GOT3 (cell line): Measurements from ENCODE around the gene ADK.

Source experiments
- DNase-seq: peaks from one replicate; lab custom pipeline; 2025; ENCODE audit warnings: mixed read lengths; lab: John Stamatoyannopoulos, UW

Gene ADK

DNA sequence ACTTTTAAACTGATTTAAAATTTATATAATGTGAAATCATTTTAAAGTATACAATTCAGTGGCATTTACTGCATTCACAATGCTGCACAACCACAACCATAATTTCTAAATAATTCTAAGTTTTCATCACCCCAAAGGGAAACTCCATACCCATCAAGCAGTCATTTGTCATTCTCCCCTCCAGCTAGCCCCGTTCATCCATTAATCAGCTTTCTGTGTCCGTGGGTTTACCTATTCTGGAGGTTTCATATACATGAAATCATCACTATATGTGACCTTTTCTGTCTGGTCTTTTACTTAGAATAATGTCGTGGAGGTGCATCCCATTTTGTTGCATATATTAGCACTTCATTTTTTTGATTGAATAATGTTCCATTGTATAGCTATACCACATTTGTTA is 214.1 kb downstream of the ADK start:
- no peak for DNase-seq

DNA sequence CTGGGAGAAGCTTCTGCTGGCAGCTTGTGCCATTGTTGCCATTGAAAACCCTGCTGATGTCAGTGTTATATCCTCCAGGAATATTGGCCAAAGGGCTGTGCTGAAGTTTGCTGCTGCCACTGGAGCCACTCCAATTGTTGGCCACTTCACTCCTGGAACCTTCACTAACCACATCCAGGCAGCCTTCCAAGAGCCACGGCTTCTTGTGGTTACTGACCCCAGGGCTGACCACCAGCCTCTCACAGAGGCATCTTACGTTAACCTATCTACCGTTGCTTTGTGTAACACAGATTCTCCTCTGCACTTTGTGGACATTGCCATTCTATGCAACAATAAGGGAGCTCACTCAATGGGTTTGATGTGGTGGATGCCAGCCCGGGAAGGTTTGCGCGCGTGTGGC is 220.7 kb downstream of the ADK start:
- no peak for DNase-seq

DNA sequence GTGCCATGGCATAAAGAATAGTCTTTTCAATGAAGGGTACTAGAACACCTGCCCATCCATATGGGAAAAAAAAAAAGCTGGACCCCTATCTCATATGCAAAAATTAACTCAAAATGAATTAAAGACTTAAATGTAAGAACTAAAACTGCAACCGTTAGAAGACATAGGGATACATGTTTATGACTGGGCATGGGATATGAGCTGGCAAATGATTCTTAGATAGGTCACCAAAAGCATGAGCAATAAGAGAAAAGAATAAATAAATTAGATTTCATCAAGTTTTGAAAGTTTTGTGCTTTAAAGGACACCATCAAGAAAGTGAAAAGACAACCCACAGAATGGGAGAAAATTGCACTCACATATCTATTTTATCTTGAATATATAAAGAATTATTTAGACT is 222.0 kb downstream of the ADK start:
- DNase-seq: no peak

DNA sequence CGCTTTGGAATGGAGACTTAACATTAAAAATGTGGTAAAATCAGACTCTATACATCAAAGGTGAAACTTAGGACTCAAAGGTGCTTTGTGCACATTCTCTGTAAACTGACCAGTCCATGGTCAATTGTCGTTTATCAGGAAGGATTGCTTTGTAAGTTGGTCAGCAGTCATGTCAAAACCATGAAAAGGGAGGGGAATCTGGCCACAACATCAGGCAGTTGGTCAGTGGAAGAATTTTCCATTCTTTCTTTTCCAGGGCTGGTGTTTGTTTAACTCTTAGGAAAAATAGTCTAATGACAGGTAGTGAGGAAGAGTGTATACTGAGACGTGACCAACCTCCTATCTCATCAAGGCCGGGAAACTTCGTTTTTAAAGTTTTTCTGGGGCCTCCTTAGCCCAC is 226.5 kb downstream of the ADK start:
- DNase-seq: no peak

DNA sequence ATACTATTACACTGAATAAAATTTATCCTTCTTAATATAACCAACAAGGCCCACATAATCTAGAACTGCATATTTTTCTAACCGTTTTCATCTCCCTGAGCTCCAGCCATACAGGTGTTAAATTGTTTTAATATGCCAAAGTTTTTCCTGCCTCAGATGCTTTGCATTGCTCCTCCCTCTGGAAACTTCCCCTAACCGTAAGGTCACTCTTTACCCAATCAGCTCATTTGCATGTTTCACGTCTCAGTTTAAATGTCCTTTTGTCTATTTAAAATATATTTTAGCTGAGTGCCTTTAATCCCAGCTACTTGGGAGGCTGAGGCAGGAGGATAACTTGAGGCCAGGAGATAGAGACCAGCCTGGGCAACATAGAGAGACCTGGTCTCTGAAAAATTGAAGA is 228.5 kb downstream of the ADK start:
- no peak for DNase-seq

DNA sequence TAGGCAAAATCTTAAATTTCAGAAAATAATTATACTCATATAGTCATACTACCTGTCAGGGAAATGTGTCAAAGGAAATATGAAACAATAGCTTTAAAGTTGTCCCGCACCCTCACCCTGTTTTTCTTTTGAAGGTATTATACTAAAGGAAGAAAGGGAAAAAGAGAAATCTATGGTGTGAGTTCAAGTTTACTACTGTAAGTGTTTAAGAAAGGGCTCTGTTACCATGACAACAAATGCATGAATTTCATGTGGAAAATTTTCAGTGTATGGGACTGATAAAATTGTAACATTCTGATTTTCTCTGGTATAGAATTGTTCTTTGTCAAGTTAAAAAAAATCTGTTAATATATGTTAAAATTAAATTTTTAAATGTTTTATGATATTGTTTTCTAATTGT is 229.8 kb downstream of the ADK start:
- DNase-seq: no peak

DNA sequence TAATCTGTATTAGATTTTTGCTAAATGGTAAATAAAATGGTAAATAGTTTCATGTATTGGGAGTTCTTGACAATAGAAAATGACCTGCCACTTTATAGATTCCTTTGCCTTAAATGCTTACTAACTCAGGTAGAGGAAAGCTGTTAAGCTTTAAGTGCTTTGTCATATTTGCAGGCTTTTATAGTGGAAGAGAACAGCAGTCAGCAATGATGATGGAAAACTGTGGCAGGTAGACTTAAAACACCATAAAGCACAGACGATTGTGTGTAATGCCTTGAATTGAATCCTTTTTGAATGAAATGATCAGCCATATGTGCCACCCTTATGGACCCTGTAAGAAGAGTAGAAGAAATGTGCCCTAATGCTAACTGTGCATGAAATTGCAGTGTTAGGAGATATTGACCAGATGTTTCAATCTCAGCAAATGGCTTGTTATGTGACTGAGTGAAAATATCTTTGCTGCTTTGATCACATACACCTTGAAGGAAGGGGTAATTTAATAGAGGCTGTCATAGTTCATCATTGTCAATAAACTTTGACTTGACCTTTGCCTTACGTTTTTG is 230.4 kb downstream of the ADK start:
- DNase-seq: no peak

DNA sequence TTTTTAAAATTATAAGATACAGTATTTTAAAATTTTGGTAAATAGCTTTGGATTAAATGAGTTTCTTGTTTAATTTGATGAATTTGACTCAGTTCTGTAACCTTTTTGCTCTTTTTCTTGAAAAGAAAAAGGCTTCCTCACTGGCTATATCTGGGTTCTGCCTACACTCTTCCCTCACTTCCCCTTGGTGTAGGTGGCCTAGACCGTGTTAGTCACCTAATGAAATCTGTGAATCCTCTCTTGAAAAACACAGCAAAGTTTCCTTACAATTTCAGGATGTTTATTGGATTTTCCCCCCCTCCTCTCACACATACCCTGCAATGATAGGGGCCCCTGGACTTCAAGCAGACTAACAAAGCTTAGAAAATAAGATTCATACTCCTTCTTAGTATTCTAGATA is 231.6 kb downstream of the ADK start:
- DNase-seq: no peak

DNA sequence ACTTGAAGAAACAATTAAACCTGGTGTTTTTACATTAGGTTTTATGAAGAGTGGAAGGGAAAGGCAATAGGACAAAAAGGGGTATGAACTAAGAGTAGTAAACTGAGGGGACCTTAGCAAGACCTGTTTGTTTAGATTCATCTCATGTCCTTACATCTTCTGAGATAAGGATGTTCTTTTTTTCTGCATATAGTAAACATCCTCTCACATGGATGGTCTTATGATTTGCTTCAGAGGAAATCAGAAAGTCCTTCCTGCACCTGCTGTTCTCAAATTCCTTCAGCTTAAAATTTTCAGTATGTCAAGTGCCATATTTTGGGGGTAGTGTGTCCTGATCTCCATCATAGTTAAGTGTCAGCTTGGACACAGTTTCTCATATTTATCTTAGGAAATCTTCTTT is 232.6 kb downstream of the ADK start:
- no peak for DNase-seq

DNA sequence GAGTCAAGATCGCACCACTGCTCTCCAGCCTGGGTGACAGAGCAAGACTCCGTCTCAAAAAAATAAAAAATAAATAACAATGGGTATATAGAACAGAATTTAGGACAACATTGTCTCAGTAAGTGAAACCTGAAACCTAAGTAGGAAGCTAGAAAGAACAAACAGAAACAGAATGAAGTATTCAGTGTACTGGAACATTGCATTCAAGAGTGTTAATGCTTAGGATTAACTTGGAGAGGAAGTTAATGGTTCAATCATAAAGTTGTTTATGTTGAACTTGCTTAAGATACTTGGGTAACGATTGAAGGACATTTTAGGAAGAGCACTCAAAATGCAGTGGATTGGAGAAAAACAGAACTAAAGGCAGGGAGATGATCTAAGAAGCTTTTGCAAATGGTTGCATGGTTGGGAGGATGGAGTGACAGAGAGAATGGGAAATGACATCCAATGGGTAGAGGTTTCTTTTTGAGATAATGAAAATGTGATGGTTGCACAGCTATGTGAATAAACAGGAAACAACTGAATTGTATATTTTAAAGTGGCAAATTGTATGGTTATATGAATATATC is 233.7 kb downstream of the ADK start:
- no peak for DNase-seq

DNA sequence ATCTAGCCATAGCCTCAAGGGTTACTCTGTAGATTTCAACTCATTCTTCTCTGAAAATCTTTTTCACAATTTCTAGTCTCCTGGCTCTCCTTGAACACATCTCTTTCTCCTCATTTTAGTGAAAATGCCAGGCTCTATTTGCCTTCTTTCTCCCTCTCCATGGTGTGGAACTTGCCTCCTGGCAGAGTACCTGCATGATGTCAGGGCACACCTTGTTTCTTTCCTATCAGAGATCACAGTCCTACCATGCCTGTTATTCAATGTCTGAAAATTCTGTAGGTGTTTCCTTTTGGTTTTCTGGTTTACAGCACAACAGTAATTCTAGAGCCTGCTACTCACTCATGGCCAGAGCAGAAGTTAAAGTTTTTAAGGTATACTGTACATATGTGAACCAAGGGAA is 237.8 kb downstream of the ADK start:
- DNase-seq: no peak

DNA sequence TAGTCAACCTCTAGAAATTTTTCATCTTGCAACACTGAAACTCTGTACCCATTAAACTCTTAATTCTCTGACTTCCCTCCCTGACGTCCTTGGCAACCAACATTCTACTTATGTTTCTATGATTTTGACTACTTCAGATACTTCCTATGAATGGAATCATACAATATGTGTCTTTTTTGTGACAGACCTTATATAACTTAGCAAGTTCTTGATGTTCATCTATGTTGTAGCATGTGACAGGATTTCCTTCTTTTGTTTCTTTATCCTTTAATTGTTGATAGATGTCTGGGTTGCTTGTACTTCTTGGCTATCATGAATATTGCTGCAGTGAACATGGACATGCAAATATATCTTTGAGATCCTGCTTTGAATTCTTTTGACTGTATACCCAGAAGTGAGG is 240.8 kb downstream of the ADK start:
- no peak for DNase-seq

DNA sequence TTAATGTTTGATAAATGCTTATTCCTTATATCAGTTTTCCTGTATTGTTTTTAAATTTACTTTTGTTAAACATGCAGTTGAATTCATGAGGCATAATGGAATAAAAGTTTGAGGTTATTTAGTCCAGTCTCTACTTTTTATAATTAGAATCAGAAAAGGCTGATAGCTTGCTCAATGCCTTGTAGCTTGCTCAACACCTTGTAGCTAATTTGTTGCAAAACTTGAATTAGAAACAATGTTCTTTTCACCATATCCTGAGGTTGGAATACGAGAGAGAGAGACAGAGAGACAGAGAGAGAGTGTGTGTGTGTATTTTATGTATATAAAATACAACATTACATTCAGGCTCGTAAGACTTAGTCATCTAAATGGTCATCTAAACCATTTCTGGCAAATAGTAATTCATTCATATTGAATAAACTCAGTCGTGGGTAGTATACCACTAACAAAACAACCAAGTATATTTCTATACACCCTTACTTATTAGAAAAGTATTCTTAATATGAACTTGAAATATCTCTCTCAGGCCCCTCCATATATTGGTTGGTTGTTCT is 243.5 kb downstream of the ADK start:
- no peak for DNase-seq

DNA sequence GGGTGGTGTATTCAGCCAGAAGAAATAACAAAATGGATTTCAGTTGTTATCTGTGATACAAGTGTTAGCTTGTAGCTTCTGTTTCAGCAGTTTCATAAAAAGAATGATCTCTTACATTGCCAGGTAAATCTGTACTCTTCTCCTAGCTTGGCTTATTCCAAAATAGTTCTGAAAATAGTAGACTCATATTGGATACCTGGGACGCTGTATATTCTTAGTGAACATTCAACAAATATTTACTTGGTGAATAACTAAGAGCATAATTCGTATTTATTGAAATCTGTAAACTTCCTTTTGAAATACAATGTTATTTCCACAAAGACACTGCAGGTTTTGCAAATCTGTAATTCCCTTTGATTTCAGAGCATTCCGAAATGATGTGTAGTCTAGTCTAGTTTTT is 249.2 kb downstream of the ADK start:
- DNase-seq: no peak

DNA sequence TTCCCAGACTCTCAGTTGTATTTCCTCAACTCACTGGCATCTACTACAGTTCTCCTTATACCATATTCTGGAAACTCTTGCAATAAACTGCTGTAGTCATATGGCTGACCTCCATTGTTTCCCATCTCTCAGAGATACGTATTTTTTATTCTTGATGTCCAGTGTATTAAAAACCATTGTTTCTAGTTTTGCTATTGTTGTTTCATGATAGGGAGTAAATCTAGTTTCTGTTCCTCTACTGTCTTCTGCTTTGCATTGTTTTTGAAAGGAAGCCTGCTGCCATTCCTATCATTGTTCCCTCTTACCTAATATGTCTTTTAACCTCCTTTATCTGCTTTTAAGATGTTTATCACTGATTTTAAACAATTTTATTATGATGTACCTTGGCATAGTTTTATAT is 255.0 kb downstream of the ADK start:
- no peak for DNase-seq

DNA sequence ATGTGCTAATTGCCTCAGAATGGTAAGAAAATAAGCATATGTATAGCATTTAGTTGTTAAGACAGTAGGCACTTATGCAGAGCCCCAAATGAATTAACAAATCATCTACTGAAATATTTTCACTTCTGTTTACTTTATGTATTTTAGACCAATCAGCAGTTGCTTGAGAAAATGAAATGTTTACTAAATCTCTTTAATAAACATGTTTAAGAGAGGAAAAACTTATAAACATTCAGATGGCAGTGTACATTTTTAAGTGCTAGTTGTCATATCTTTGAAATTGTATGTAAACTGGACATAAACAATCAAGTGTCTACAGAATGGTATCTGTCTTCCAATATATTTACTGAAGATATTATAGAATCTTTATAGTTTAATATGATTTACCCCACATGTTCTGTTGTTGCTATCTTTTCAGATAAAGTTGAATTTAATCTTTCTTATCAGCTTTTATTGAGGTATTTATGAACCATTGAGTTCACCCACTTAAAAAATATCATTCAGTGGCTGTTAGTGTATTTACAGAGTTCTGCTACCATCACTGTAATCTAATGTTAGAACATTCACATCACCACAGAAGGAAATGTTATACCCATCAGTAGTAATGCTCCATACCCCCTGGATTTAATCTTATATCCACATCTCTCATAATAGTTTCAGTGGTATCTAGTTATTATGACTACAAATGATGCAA is 264.3 kb downstream of the ADK start:
- DNase-seq: no peak

DNA sequence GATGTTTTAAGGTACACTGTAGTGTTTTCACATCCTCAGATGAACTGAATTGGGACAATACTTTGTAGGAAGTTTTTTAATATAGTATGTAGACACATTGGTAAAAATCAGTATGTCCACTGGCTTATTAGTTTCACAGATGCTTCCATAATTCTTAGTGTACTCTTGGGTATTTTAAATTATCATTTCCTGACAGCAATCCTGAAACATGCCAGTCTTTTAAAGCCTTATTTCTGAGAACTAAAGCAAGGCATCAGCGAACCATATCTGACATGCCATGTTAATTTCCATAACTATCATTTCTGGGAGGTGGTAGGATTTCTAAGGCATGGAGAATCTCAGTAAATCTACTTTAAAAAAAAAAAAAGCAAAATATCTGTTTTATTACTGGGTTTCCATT is 266.4 kb downstream of the ADK start:
- DNase-seq: no peak

DNA sequence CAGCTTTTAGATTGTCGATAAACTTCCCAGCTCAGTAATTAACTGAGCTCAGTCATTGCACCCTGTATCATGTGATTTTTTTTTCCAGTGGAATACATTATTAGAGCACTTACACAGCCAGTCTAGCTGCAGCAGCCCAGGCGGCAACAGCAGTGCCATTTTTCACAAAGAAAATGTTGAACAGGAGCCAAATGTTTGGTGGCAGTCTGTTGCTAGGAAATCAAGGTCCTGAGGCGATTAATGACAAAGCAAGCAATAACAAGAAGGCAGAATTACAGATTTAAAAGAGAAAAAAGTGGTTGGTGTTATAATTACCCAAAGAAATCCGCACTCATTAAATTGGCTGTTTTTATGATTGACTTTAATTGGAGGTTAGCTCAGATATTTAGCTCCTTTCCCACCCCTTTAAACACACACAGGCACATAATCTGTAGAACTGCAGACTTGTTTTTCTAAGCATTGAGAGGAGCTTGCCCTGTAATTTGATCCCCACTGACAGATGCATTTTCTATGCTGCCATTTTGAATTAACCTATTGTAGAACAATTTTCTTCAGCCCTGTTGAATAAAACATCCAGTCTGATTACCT is 267.4 kb downstream of the ADK start:
- no peak for DNase-seq

DNA sequence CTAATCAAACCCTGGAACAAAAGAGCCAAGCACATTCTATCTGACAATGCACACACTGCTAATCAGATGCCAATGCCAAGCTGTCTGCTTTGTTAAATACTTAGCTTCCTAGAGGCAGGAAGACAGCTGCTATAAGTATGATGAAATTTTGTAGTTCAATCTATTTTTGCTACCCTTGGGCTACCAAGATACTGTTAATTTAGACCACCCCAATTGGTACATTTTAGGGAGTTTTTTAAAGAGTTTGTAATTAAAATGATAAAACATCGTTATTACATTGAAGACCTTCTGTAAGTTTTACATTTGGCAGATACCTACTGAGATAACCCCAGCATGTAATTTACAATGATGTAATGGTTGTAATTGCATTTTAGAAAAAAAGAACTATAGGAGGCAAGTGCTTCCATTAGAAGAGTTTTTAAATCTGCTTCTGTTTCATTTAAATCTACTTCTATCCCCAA is 268.5 kb downstream of the ADK start:
- DNase-seq: no peak

DNA sequence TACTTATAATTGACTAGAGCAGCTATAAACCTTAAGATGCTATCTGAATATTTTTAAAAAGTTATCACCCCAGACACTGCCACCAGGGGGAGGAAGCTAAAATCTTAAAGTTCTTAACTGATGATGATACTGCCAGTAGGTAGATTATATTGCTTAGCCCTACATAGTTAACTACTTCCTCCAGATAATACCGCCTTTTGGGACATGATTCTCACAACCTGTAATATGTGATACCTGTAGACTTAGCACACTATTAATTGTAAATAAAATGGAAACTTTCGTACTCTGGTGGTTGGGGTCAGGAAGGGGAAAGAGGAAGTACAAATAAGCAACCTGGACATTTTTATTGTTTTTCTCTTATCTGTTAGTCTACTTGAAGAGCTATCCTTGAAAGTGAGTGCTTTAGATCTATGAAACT is 268.9 kb downstream of the ADK start:
- DNase-seq: no peak

DNA sequence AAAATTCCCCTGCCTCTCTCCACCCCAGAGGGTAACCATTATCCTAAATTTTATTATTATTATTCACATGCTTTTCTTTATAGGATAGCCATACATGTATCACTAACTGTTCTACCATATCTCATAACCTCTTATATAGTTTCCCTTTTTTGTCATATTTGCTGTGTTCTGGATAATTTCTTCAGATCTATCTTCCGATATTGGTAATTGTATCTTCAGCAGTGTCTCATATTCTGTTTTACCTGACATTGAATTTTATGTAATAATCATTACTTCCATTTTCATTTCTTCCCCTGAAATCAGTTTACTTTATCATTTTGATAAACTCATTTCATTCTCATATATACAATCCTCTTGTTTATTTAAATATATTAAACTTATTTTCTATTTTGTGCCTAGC is 273.5 kb downstream of the ADK start:
- DNase-seq: no peak

DNA sequence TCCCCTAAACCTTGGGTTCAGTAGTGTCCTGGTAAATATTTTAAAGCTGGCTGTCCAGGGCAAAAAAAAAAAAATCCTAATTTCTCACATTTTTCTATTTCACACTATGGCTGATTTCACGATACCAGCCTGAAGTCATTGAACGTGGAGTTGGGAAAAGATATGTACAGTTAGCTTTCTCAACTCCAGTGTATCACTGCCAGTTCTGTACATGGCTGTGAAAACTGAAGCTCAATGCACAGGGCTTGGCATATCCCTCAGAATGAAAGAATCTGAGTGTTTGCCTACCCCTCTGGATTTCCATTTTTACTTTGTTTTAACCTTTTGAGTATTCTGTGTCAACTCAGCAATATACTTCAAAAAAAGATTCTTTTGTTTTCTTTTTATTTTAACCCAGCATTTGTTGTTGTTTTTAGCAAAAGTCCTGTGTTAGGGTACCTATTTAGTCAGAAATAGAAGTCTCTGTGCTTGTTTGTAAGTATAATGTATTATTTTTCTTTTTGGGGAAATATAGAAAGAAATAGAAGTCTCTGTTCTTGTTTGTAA is 274.5 kb downstream of the ADK start:
- DNase-seq: no peak

DNA sequence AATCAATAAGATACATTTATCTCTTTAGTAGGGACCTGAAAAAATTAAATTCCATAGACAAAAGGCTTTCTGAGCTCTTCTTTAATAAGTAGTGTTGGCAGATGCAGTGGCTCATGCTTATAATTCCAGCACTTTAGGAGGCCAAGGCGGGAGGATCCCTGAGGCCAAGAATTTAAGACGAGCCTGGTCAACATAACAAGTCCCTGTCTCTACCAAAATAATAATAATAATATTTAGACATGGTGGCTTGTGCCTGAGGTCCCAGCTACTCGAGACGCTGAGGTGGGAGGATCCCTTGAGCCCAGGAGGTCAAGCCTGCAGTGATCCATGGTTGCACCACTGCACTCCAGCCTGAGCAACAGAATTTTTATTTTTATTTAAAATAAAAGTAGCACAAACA is 280.8 kb downstream of the ADK start:
- DNase-seq: no peak
